Chondrocyte (in vitro differentiated cells): ENCODE data around the gene HGS. TPM values are rescaled to one million over a fixed set of nuclear protein-coding genes. Genes with fewer than 3 reads are reported as not detected.
A peak's percentile ranks its signal among the peaks of the same experiment; 100 is the strongest.

ENCODE experiments used
- DNase-seq: peaks from one replicate; pipeline ENCODE4 v3.0.0; 2021; ENCODE audit warnings: mixed read lengths, low spot score
- H3K27ac Mint-ChIP-seq: one replicate; pipeline ENCODE4 v1.8.0; 2021; ENCODE audit warnings: mild to moderate bottlenecking, moderate library complexity, mixed read lengths; ENCODE audit not compliant: unreplicated experiment
- H3K27me3 Mint-ChIP-seq: 2 replicates; pipeline ENCODE4 v1.8.0; 2021; ENCODE audit warnings: low read depth, mixed read lengths
- H3K36me3 Mint-ChIP-seq: 2 replicates; pipeline ENCODE4 v1.8.0; 2021; ENCODE audit warnings: low read depth, mixed read lengths
- H3K4me1 Mint-ChIP-seq: 2 replicates; pipeline ENCODE4 v1.8.0; 2021; ENCODE audit warnings: low read depth, mild to moderate bottlenecking, mixed read lengths
- H3K4me3 Mint-ChIP-seq: one replicate; pipeline ENCODE4 v1.8.0; 2021; ENCODE audit warnings: mild to moderate bottlenecking, moderate library complexity, mixed read lengths; ENCODE audit not compliant: unreplicated experiment
- H3K9me3 Mint-ChIP-seq: 2 replicates; pipeline ENCODE4 v1.8.0; 2021; ENCODE audit warnings: low read depth, mixed read lengths
- CTCF ChIP-seq: fragments of 200-600 bp; sonication (generic); IDR thresholded peaks from 2 replicates; pipeline ENCODE4 v1.5.0; 2021; ENCODE audit warnings: antibody characterized with exemption, mild to moderate bottlenecking, moderate library complexity
- total RNA-seq: library from RNA; stranded (reverse); gene quantifications from 3 replicates; pipeline ENCODE4 v1.2.1, GENCODE V29; 2021

Gene HGS
- total RNA-seq, 1 donor from 2014 or later, result 87.4 TPM

DNA sequence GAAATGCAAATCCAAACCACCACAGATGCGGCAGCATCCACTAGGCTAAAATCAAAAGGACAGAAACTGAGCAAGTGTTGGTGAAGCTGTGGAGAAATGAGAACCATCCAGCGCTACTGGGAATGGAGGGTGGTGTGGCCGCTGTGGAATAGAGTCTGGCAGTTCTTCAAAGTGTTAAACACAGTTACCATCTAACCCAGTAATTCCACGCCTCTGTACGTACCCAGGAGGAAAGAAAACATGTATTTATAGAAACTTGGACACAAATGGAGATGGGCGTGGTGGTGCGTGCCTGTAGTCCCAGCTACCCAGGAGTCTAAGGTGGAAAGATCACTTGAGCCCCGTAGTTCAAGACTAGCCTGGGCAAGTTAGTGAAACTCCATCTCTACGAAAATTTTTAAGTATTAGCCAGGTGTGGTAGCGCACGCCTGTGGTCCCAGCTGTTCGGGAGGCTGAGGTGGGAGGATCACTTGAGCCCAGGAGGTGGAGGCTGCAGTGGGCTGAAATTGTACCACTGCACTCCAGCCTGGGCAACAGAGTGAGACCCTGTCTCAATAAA lies 39.9 kb downstream of the HGS start:
- TF ChIP-seq CTCF, result no peak
- no peak for DNase-seq
- Mint-ChIP-seq H3K27ac (no peak overlapping the region), H3K9me3 (no peaks in the 10 kb centered on the region), H3K27me3 (peaks cover 7% of the 10 kb centered on the region), H3K36me3 (peaks cover 1% of the 10 kb centered on the region), H3K4me3 (no peak overlapping the region), H3K4me1 (peaks cover 8% of the 10 kb centered on the region)

DNA sequence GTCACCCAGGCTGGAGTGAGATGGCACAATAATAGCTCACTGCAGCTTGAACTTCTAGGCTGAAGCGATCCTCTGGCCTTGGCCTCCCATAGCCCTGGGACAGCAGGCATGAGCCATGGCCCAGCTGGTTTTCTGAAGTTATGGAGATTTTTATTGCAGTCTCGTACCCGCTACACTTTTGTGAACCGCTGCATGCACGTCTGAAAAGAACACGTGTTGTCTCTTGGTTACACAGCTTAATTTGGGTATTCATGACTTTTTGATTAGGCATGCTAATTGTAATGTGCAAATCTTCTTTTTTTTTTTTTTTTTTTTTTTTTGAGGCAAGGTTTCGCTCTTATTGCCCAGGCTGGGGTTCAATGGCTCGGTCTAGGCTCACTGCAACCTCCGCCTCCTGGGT lies 41.6 kb downstream of the HGS start:
- no peaks in the 10 kb centered on the region for H3K9me3 Mint-ChIP-seq

GRCh38 chr17:81726004-81726403 lies 42.2 kb downstream of the HGS start:
- Mint-ChIP-seq H3K36me3 (no peaks in the 10 kb centered on the region), H3K27ac (no peak overlapping the region), H3K9me3 (no peaks in the 10 kb centered on the region), H3K4me1 (peaks cover 10% of the 10 kb centered on the region), H3K4me3 (no peak overlapping the region), H3K27me3 (peaks cover 7% of the 10 kb centered on the region)
- TF ChIP-seq CTCF, result no peak
- DNase-seq, result no peak

More for the DNA sequence above, 41.6 kb downstream of the HGS start:
- no peak for TF ChIP-seq CTCF
- no peak for DNase-seq
- Mint-ChIP-seq H3K36me3 (no peaks in the 10 kb centered on the region), H3K27ac (no peak overlapping the region), H3K4me3 (no peak overlapping the region), H3K4me1 (peaks cover 8% of the 10 kb centered on the region), H3K27me3 (peaks cover 7% of the 10 kb centered on the region)

- H3K9me3 Mint-ChIP-seq, result no peaks in the 10 kb centered on the region
- DNase-seq, result no peak
- no peaks in the 10 kb centered on the region for H3K36me3 Mint-ChIP-seq
- TF ChIP-seq CTCF, result no peak
- no peak overlapping the region for H3K4me3 Mint-ChIP-seq
- peaks cover 7% of the 10 kb centered on the region for H3K27me3 Mint-ChIP-seq
- peaks cover 19% of the 10 kb centered on the region for H3K4me1 Mint-ChIP-seq
- H3K27ac Mint-ChIP-seq, result no peak overlapping the region
These were observed 43.7 kb downstream of the HGS start for GRCh38 chr17:81727324-81728031.

GRCh38 chr17:81733507-81734404 lies 49.9 kb downstream of the HGS start:
- H3K9me3 Mint-ChIP-seq, result no peaks in the 10 kb centered on the region
- peaks cover 3% of the 10 kb centered on the region for H3K27me3 Mint-ChIP-seq
- H3K4me3 Mint-ChIP-seq, result no peak overlapping the region
- TF ChIP-seq CTCF, result peak; percentile 92
- no peaks in the 10 kb centered on the region for H3K36me3 Mint-ChIP-seq
- no peak overlapping the region for H3K27ac Mint-ChIP-seq
- peaks cover 15% of the 10 kb centered on the region for H3K4me1 Mint-ChIP-seq
- DNase-seq, result peak; percentile 95
